AG09309 (cell line): ENCODE measurements around the gene OGFOD1.

Source experiments
- DNase-seq: peaks from one replicate; pipeline ENCODE4 v3.0.0-alpha.2; 2010; ENCODE audit warnings: low read depth
- H3K4me3 ChIP-seq: 2 replicates; pipeline ENCODE4 v1.5.1; 2011; ENCODE audit warnings: mild to moderate bottlenecking, low read depth, low read length, moderate library complexity; ENCODE audit not compliant: control insufficient read depth
- CTCF ChIP-seq: IDR thresholded peaks from 2 replicates; pipeline ENCODE4 v1.5.1; 2011; ENCODE audit warnings: mild to moderate bottlenecking, low read depth, low read length, inconsistent platforms; ENCODE audit not compliant: insufficient read depth, control insufficient read depth; ENCODE audit errors: missing control alignments

Gene OGFOD1

GRCh38 chr16:56517206-56517605, 65.9 kb downstream of the OGFOD1 start:
- no peak for TF ChIP-seq CTCF
- DNase-seq, result no peak

GRCh38 chr16:56518425-56518824, 67.1 kb downstream of the OGFOD1 start:
- H3K4me3 ChIP-seq, result no peak overlapping the region
- no peak for TF ChIP-seq CTCF
- DNase-seq, result no peak

More at GRCh38 chr16:56517206-56517605, 65.9 kb downstream of the OGFOD1 start:
- no peak overlapping the region for H3K4me3 ChIP-seq

- TF ChIP-seq CTCF, result no peak
- peak within 1 kb of the TSS; percentile 99 for H3K4me3 ChIP-seq
- peak; percentile 32 for DNase-seq
Measured at GRCh38 chr16:56519459-56520250, 68.3 kb downstream of the OGFOD1 start, which contains the start of gene BBS2. Gene BBS2 (minus strand): TSS chr16:56520024. CDS start chr16:56519862, 162 bp downstream.

DNA sequence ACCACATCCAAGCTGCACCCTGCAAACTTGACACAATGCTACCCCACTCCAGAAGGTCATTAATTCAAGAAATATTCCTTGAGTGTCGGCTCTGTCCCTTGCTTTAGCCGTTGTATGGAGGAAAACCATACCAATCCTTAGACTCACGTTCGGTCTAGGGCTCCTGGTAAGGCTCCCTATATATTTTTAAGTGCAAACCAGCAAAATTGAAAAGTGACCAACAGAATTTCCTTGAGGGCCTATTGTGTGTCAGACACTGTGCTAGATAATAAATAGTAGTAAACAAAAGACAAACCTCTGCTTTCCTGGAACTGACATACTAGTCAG, 68.9 kb downstream of the OGFOD1 start:
- peak overlapping the region; percentile 99 for H3K4me3 ChIP-seq
- TF ChIP-seq CTCF, result no peak

DNA sequence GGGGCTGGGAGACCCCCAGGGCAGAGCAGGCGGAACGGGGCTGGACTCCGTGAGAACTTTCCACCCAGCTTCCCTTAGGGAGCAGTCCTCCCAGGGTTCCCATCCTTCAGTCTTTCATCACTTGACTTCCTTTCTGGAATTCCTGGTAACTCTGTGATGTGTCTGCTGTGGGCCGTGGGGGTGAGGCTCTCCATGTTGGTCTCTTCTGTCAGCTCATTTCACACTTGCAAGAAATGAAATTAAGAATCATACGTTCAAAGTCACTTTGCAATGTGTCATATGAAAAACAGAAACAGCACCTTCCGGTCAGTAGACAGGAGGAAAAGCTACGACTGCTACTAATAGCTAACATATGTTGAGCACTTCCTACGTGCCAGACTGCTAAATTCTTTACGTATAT, 73.9 kb downstream of the OGFOD1 start:
- DNase-seq, result peak; percentile 17
- TF ChIP-seq CTCF, result no peak
- H3K4me3 ChIP-seq, result no peak overlapping the region

More for the DNA sequence above, 68.9 kb downstream of the OGFOD1 start:
- DNase-seq, result no peak
